Measurements from ENCODE around the gene POLE.

The POLE gene

DNA sequence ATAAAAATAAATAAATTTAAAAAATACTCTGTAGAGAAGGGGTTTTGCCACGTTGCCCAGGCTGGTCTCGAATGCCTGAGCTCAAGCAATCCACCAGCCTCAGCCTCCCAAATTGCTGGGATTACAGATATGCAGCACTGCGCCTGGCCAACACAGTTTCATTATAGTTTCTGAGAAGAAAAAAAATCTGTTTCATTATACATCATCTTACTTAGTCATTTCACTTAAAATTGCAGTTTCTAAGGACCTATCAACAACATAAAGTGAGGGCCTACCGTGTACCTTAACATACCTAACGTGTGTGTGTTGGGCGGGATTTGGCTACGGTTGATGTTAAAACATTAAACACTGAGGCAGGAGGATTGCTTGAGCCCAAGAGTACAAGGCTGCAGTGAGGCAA, 40.3 kb downstream of the POLE start:
- DNase-seq (no peak), ATAC-seq (replicated peaks) (no peak)
- Mint-ChIP-seq H3K9me3 (no peaks in the 10 kb centered on the region), H3K4me3 (no peak overlapping the region), H3K27me3 (no peaks in the 10 kb centered on the region), H3K36me3 (ENCODE audit: insufficient read depth) (peaks cover 28% of the 10 kb centered on the region), H3K4me1 (ENCODE audit: low read depth in 2 of 2) (no peaks in the 10 kb centered on the region), H3K27ac (no peak overlapping the region)

DNA sequence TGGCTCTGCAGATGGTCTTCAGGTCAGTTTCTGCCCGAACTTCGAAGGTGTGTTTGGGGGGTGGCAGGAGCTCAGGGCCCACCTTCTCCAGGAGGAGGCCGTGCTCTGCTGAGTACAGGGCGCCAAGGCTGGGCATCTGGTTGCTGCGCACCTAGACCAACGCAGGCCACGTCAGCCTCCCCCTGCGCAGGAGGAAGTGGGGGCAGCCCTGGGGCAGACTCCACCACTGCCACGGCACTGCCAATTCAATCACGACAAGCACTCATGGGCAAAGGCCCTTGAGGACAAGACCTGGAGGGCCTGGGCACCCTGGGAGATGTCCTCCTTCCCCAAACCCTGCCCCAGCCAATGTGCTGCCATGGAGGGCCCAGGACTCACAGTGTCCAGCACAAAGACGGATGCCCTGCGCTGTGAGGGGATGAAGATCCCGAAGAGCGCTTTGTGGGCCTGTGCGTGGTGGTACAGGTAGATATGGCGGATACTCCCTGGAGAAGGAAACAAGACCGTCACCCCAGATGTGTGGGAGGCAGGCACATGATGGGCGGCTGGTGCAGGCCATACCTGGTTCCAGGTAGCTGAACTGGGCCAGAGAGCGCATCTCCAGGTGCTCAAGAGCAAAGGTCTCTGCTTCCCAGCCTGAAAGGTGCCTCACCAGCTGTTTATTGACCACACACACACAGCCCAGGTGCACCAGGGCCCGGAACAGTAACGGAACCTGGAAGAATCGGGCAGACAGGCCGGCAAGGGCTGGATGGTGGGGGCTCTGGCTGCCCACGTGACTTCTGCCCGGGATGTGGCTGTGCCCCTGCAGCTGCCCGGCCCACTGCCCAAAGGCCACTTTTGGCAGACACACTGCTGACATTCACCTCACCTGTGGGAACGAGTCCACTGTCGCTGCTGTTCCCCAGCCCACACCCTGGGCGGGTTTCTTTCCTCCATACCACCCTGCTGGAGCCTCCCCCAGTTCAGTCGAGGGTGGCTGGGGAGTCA, 44.0 kb downstream of the POLE start:
- no peaks in the 10 kb centered on the region for H3K27me3 Mint-ChIP-seq
- DNase-seq (no peak), ATAC-seq (replicated peaks) (no peak)
- peaks cover 20% of the 10 kb centered on the region for H3K36me3 Mint-ChIP-seq (ENCODE audit: insufficient read depth)
- no peak overlapping the region for H3K4me3 Mint-ChIP-seq
- no peaks in the 10 kb centered on the region for H3K9me3 Mint-ChIP-seq
- peaks cover 2 to 8% of the 10 kb centered on the region in 2 donors for H3K4me1 Mint-ChIP-seq (ENCODE audit: low read depth in 2 of 2)
- no peak overlapping the region for H3K27ac Mint-ChIP-seq

DNA sequence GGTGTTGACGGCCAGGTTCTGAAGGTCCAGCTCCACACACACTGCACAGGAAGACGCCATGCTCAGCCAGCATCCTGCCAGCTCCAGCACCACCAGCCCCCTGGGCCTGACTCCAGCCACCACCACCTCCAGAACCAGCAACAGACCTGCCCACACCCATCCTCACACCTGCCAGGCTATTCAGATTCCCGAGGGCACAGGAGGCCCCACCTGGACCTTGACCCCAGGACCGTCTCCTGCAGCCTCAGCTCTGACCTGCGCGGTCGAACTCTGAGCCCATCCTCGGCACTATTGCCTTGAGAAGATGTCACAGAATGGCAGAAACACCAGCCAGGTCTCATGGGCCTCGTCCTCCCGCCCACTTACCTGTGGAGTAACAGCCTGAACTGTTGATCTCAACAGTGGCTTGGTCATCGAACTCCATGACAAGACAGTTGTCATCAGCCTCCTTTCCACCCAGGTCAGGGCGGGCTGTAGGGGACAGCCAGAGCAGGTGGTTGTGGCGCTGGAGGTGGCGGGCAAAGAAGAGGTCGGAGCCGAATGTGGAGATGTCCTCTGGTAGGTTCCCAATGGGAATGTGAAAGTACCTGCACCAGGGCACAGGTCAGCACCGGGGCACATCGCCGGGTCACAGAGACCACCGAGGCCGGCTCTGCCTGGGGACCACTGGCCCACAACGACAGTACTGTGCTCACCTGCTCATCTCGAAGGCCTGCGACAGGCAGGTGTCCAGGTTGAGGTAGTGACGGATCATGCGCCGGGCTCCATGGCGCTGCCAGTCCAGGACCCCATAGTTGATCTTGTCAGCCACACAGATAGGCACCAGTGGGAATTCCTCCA, 45.1 kb downstream of the POLE start:
- peaks cover 17% of the 10 kb centered on the region for H3K36me3 Mint-ChIP-seq (ENCODE audit: insufficient read depth)
- no peak overlapping the region for H3K4me3 Mint-ChIP-seq
- no peak for ATAC-seq (replicated peaks)
- no peak overlapping the region for H3K27ac Mint-ChIP-seq
- H3K4me1 Mint-ChIP-seq (ENCODE audit: low read depth in 2 of 2) = peaks cover 2 to 8% of the 10 kb centered on the region in 2 donors
- no peaks in the 10 kb centered on the region for H3K27me3 Mint-ChIP-seq
- no peaks in the 10 kb centered on the region for H3K9me3 Mint-ChIP-seq
- DNase-seq = no peak

DNA sequence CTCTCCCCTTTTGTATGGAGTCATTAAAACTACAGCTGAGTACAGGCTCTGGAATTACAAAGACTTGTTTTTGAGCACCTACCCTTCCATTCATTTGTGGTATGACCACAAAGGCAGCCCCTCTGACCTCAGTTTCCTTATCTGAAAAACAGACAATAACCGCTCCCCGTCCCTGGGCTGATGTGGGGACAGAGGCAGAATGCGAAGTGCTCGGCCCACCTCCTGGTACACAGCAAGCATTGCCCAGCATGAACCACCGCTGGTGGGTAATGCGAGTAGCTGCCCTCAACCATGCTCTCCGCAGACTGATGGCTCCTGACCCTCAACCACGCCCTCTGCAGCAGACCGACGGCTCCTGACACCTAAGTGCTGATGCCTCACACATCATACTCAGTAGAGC, 46.2 kb downstream of the POLE start:
- ATAC-seq (replicated peaks) = no peak
- DNase-seq = no peak
- H3K4me1 Mint-ChIP-seq (ENCODE audit: low read depth in 2 of 2) = peaks cover 2 to 8% of the 10 kb centered on the region in 2 donors
- peak overlapping the region in 1 of 2 donors; percentile 15 for H3K27ac Mint-ChIP-seq
- no peak overlapping the region for H3K4me3 Mint-ChIP-seq
- H3K9me3 Mint-ChIP-seq = no peaks in the 10 kb centered on the region
- H3K27me3 Mint-ChIP-seq = no peaks in the 10 kb centered on the region
- peaks cover 8% of the 10 kb centered on the region for H3K36me3 Mint-ChIP-seq (ENCODE audit: insufficient read depth)

- peaks cover 2 to 8% of the 10 kb centered on the region in 2 donors for H3K4me1 Mint-ChIP-seq (ENCODE audit: low read depth in 2 of 2)
- H3K27me3 Mint-ChIP-seq = no peaks in the 10 kb centered on the region
- H3K9me3 Mint-ChIP-seq = no peaks in the 10 kb centered on the region
- DNase-seq = no peak
- H3K27ac Mint-ChIP-seq = peak overlapping the region in 1 of 2 donors; percentile 15
- ATAC-seq (replicated peaks) = no peak
- peaks cover 4% of the 10 kb centered on the region for H3K36me3 Mint-ChIP-seq (ENCODE audit: insufficient read depth)
- H3K4me3 Mint-ChIP-seq = no peak overlapping the region
Measured at GRCh38 chr12:132639956-132640520, 47.1 kb downstream of the POLE start.

GRCh38 chr12:132638541-132639408, 48.4 kb downstream of the POLE start:
- no peak overlapping the region for H3K4me3 Mint-ChIP-seq
- H3K36me3 Mint-ChIP-seq (ENCODE audit: insufficient read depth) = peaks cover 4% of the 10 kb centered on the region
- no peaks in the 10 kb centered on the region for H3K9me3 Mint-ChIP-seq
- ATAC-seq (replicated peaks) = no peak
- DNase-seq = no peak
- peaks cover 2 to 8% of the 10 kb centered on the region in 2 donors for H3K4me1 Mint-ChIP-seq (ENCODE audit: low read depth in 2 of 2)
- no peak overlapping the region for H3K27ac Mint-ChIP-seq
- H3K27me3 Mint-ChIP-seq = no peaks in the 10 kb centered on the region

DNA sequence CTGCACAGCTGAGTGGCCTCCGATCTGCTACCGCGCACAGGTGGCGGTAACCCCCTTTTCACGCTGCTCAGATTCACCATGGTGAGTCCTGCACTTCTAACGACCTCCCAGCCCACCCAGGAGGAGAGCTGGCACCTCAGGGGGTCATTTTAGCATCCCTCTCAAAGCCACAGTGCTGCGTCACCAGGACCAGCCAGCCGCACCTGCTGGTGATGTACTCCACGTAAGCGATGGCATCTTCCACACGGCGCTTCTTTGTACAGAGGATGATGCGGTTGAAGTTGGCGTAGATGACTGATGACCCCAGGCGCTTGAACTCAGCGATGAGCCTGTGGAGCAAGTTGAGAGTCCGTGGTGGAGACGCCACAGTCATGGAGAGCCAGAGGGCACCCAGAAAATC, 49.3 kb downstream of the POLE start:
- peaks cover 4% of the 10 kb centered on the region for H3K36me3 Mint-ChIP-seq (ENCODE audit: insufficient read depth)
- peak overlapping the region in 1 of 2 donors; percentile 46 for H3K27ac Mint-ChIP-seq
- no peaks in the 10 kb centered on the region for H3K27me3 Mint-ChIP-seq
- no peaks in the 10 kb centered on the region for H3K9me3 Mint-ChIP-seq
- peaks cover 2 to 8% of the 10 kb centered on the region in 2 donors for H3K4me1 Mint-ChIP-seq (ENCODE audit: low read depth in 2 of 2)
- ATAC-seq (replicated peaks) (no peak), DNase-seq (no peak)
- H3K4me3 Mint-ChIP-seq = no peak overlapping the region

- H3K27me3 Mint-ChIP-seq = no peaks in the 10 kb centered on the region
- no peak overlapping the region for H3K4me3 Mint-ChIP-seq
- ATAC-seq (replicated peaks) = no peak
Measured at GRCh38 chr12:132635076-132635955, 51.8 kb downstream of the POLE start.

DNA sequence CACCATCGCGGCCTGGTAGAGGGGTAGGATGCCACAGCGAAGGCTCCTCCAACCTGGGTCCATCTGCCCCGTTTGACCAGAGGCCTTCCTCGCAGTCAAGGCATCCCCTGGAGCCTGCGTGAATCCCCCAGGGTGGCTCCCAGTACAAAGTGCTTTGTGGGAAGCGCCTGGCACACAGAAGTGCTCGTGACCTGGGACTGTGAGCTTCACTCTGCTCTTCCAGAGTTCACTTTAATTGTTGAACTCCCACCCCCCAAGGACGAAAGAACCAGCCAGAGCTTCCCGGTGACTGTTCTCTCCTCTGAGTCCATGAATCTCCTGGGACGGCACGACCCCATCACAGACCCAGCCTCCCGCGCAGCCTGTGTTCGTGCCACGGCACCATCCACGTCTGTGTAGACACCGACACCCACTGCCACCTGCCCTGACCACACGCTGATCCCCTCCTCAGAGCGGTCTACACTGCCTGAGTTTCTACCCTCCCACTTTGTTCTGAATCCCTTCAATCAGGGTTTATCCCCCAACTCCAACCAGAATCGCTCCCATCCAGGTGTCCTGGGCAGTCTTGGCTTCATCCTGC, 52.6 kb downstream of the POLE start:
- Mint-ChIP-seq H3K27me3 (no peaks in the 10 kb centered on the region), H3K27ac (peak overlapping the region in 1 of 2 donors; percentile 42), H3K4me3 (no peak overlapping the region), H3K9me3 (no peaks in the 10 kb centered on the region), H3K36me3 (ENCODE audit: insufficient read depth) (peaks cover 7% of the 10 kb centered on the region), H3K4me1 (ENCODE audit: low read depth in 2 of 2) (peaks cover 0 to 4% of the 10 kb centered on the region in 2 donors)
- DNase-seq (no peak), ATAC-seq (replicated peaks) (no peak)

More at GRCh38 chr12:132635076-132635955, 51.8 kb downstream of the POLE start:
- Mint-ChIP-seq H3K27ac (no peak overlapping the region), H3K4me1 (ENCODE audit: low read depth in 2 of 2) (peaks cover 2 to 4% of the 10 kb centered on the region in 2 donors), H3K36me3 (ENCODE audit: insufficient read depth) (peaks cover 11% of the 10 kb centered on the region), H3K9me3 (no peaks in the 10 kb centered on the region)
- DNase-seq = no peak

GRCh38 chr12:132633901-132634300, 53.2 kb downstream of the POLE start:
- ATAC-seq (replicated peaks) (no peak), DNase-seq (no peak)
- Mint-ChIP-seq H3K27ac (peak overlapping the region in 1 of 2 donors; percentile 42), H3K9me3 (no peaks in the 10 kb centered on the region), H3K27me3 (no peaks in the 10 kb centered on the region), H3K4me1 (ENCODE audit: low read depth in 2 of 2) (no peaks in the 10 kb centered on the region), H3K4me3 (no peak overlapping the region), H3K36me3 (ENCODE audit: insufficient read depth) (peaks cover 7% of the 10 kb centered on the region)

DNA sequence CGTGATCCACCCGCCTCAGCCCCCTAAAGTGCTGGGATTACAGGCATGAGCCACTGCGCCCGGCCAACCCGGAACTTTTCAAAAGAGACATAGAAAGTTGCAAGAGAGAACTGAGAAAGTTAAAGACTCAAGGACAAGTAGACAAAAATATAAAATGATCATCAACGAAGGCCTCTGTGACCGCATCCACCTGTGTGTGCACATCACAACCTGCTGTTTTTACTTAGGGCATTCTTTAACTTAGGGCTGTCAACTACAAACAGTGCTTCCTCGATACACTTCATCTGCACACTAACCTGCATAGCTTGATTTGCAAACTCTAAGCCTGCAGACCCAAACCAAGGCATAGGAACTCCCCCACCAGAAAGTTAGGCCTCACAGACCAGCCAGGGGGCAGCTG, 53.7 kb downstream of the POLE start:
- H3K36me3 Mint-ChIP-seq (ENCODE audit: insufficient read depth) = peaks cover 7% of the 10 kb centered on the region
- H3K27me3 Mint-ChIP-seq = no peaks in the 10 kb centered on the region
- no peak overlapping the region for H3K27ac Mint-ChIP-seq
- ATAC-seq (replicated peaks) = no peak
- H3K4me1 Mint-ChIP-seq (ENCODE audit: low read depth in 2 of 2) = no peaks in the 10 kb centered on the region
- no peak for DNase-seq
- no peaks in the 10 kb centered on the region for H3K9me3 Mint-ChIP-seq
- no peak overlapping the region for H3K4me3 Mint-ChIP-seq
